Posterior cingulate gyrus (tissue), 11 donors: ENCODE results near the gene MADD.

Experiments used
- DNase-seq, 10 donors: peaks; one replicate each; pipeline versions ENCODE4 v3.0.0 to v3.0.0-alpha.2; 2020 to 2021; ENCODE audit warnings: mixed read lengths in 3 of 10
- intact Hi-C: fragments of 100-400 bp; cut with DNase I; formaldehyde crosslinking; loops from one replicate; pipeline ENCODE4 v1.15.1; 2023

The MADD gene

DNA sequence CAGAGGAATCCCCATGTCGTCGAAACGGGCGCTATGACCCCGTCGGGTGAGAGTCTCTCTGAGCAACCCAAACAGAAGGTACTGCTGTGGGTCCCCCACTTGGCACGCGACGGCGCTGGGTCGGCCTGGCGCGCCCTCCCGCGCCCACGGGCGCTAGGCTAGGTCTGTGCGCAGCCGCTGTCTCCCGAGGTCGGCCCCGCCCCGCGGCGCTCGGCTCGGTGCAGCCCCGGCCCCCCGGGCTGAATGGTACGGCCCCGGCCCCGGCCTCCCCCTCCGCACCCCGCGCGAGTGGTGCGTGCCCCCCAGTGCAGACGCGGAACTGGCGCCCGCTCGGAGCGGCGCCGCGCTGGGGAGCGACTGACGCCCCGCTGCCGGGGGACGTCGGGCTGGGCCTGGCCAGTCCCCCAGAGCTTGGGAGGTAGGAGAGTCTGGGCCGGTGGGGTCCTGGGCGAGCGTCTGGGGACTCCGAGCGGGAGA lies at the start of gene MADD:
MADD (plus strand) TSS at position 305 of the 477 bp plus-strand sequence.
- intact Hi-C loops: loop anchor here (1.0 to 10.0 kb wide), 4 partner anchors 55 to 139 kb away; partner anchors contain the start of genes DDB2, MYBPC3 and SLC39A13
- DNase-seq: peak; percentile 72 to 98 (median 86)

GRCh38 chr11:47220401-47220821 lies 49.5 kb upstream of the MADD start:
- intact Hi-C loops: no loop called here

GRCh38 chr11:47222696-47223095 lies 47.2 kb upstream of the MADD start:
- no peak for DNase-seq
- intact Hi-C loops: no loop called here

More at GRCh38 chr11:47220401-47220821, 49.5 kb upstream of the MADD start:
- DNase-seq: no peak

GRCh38 chr11:47225552-47226400 lies 44.2 kb upstream of the MADD start:
- DNase-seq: peak in 1 of 10 donors; percentile 5

GRCh38 chr11:47229161-47229560 lies 40.8 kb upstream of the MADD start:
- DNase-seq: peak in 2 of 10 donors; percentile 47 to 55
- intact Hi-C loops: no loop called here

More at GRCh38 chr11:47225552-47226400, 44.2 kb upstream of the MADD start:
- intact Hi-C loops: no loop called here

DNA sequence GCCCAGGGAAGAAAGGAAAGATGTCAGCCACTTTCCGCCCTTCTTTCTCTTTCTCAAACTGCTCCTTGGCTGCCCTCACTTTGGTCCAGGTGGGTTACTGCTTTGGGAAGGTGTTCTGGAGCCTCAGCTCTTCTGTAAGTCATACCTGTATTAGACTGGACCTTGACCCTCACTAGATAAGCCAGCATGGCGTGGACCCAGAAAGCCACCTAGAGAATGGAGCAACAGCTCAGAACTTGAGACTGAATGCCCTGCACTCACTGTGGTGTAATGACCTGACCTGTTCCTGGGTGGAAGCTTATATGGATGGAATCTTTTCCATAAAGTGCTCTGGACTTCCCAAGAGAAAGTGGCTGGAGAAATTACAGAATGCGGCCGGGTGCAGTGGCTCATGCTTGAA lies 36.9 kb upstream of the MADD start:
- peak in 2 of 10 donors; percentile 10 to 49 for DNase-seq

DNA sequence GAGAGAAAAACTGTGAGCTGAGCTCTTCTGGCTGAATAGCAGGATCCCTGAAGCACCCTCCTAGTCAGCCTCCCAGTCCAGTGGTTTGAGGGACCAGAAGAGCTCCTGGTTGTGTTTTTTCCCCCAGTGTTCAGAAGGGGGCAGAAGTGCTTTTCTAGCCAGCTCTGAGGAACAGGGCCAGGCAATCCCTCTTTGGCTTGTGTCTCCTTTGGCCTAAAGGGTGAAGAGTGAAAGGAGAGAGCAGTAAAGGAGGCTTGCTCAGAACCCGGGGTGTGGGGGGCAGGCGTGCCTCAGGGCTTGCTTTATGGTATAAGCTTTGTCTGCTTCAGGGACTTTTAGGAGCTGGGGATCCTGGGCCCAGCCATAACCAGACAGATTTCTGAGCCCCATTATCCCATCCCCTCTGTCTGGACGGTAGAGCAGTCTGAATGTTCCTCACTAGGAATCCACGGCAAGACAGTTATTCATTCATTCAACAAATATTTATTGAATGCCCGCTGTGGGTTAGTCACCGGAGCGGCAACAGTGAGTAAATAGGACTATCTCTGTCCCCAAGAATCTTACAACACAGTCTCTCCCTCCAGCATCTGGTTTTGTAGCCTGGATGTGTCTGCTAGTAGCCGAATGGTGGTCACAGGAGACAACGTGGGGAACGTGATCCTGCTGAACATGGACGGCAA lies 35.8 kb upstream of the MADD start:
- intact Hi-C loops: no loop called here
- peak in 2 of 10 donors; percentile 46 to 78 for DNase-seq

More for the DNA sequence above, 36.9 kb upstream of the MADD start:
- intact Hi-C loops: no loop called here

DNA sequence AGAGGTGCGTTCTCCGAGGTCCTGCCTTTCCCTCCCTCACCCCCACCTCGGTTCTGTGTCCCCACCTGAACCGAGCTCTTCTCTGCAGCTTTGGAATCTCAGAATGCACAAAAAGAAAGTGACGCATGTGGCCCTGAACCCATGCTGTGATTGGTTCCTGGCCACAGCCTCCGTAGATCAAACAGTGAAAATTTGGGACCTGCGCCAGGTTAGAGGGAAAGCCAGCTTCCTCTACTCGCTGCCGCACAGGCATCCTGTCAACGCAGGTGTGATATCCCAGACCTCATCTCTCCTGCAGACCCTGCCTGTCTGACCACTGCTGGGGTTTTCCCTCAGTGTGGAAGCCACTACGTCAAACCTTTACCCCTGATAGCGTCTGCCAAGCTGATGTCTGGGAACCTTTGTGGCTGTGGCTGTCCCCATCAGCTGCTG lies 35.2 kb upstream of the MADD start:
- DNase-seq: peak in 2 of 10 donors; percentile 59 to 72
- intact Hi-C loops: no loop called here

- intact Hi-C loops: no loop called here
- peak in 2 of 10 donors; percentile 48 to 65 for DNase-seq
These were observed 34.8 kb upstream of the MADD start for GRCh38 chr11:47235163-47235562.

DNA sequence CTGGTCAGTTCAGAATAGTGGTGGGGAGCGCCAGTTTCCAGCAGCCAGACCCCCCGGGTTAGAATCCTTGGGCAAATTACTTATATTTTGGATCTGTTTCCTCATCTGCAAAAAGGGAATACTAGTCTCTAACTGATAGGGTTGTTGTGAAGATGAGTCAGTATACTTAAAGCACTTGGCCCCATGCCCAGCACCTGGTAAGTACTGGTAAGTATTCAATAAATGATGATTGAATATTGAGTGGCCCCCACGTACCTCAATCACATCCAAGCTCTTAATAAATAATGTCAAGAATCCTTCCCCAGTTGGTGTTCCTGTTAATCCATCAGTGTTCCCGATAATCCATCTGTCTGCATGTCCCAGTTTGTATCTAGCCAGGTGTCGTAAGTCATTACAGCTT lies 33.5 kb upstream of the MADD start:
- intact Hi-C loops: no loop called here
- DNase-seq: peak in 3 of 10 donors; percentile 4 to 9 (median 4)

DNA sequence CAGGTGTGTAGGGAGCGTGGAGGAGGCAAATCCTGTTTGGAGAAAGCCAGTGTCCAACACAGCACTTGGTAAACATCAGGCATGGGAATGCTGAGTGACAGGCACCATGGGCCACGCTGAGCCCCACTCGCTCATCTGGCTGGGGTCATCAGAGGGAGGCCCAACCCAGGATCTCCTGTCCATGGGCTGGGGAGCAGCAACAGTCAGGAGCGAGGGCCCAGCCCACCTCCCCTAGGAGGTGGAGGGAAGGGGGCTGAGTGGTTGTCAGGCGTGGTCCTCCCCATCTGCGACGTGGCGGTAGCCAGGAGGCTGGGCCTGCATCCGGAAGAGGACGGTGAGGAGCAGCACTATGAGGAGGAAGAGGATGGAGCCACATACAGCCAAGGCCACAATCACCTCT lies 30.1 kb upstream of the MADD start:
- peak in 3 of 10 donors; percentile 35 to 72 (median 49) for DNase-seq
- intact Hi-C loops: no loop called here

GRCh38 chr11:47241841-47242301 lies 28.1 kb upstream of the MADD start:
- peak in 2 of 10 donors; percentile 4 to 7 for DNase-seq
- intact Hi-C loops: no loop called here

DNA sequence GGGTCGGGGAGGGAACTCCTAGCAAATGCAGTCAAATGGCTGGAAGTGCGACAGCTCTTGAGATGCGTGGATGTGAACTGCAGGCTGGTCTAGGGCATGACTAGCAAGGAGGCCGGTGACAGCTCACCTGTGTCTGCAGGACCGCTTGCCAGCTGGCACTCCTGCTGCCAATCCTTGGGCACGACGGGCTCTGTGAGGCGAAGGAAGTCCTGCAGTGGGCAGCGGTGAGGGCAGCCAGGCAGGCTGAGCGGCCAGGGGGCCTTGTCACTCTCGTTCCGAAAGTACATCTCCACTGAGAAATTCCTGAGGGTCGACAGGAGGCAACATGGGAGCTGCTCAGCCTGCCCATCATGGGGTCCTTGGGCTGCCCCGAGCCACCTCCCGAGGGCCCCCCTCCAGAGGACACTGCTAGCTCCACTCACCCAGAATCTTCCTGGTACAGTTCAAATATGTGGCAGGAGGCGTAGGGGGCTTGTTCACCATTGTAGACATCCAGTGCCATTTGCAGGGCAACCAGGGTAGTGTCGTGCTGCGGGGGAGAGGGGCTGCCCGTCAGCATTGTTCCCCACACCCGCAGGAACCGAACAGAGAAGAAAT lies 27.2 kb upstream of the MADD start:
- intact Hi-C loops: no loop called here
- DNase-seq: peak in 3 of 10 donors; percentile 49 to 80 (median 49)

DNA sequence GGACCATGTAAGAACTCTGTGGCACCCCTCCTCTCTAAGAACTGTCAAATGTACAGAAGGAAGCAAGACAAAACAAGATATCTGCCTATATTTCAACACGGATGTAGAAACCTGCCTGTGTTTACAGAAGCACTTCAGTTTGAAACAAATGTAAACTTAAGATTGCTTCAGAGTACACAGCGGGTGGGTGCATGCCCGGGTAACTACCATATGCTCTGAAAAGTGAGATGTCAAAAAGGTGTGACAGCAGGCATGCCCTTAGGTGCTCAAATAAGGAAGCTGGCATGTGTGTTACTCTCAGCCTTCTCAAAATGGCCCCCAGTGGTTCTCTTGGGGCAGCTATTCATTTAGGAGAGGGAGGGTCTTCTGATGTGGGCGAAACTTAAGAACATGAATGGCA lies 26.5 kb upstream of the MADD start:
- intact Hi-C loops: no loop called here
- peak in 1 of 10 donors; percentile 2 for DNase-seq

- intact Hi-C loops: no loop called here
- peak in 3 of 10 donors; percentile 60 to 79 (median 77) for DNase-seq
These were observed 25.2 kb upstream of the MADD start for GRCh38 chr11:47244448-47245350.

- intact Hi-C loops: no loop called here
- peak in 3 of 10 donors; percentile 26 to 70 (median 55) for DNase-seq
These were observed 24.1 kb upstream of the MADD start for GRCh38 chr11:47245611-47246357.

DNA sequence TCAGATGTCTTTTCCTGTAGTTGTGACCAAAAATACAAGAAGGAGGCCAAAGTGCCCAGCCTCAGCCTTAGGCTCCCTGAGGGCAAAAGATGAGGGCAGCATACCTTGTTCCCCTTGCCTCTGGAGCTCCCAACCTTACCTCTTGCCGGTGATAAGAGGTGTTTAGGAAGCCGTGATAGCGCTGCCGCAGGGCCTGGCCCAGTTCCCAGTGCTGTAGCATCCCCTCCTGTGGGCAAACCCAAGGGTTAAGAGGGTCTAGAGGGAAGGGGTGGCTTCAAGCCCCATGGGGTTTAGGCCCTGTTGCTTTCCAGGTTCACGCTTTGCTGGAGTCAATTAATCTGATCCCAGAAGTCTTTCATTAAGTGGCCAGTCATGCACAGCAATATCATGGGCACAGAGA lies 22.4 kb upstream of the MADD start:
- peak in 2 of 10 donors; percentile 50 to 67 for DNase-seq
- intact Hi-C loops: no loop called here

- intact Hi-C loops: loop anchor here (2.0 kb wide), 1 partner anchor 71 kb away; the partner anchor contains the start of gene ARFGAP2
- no peak for DNase-seq
These were observed 21.6 kb upstream of the MADD start for GRCh38 chr11:47248304-47248663.
